Fibroblast of lung (primary cell): Measurements from ENCODE around the gene MEGF9. TPM values are rescaled to one million over a fixed set of nuclear protein-coding genes. Genes with fewer than 3 reads are reported as not detected.

ENCODE experiments used
- DNase-seq, 2 donors: peaks; one replicate each; pipeline versions ENCODE4 v3.0.0 to v3.0.0-alpha.2; 2010; ENCODE audit warnings: low read depth in 2 of 2
- H2AFZ ChIP-seq: 2 replicates; pipeline ENCODE4 v1.5.1; 2012; ENCODE audit warnings: low read length, control low read depth, inconsistent platforms
- H3K27ac ChIP-seq: 2 replicates; pipeline ENCODE4 v1.5.1; 2011; ENCODE audit warnings: low read length, control low read depth; ENCODE audit not compliant: insufficient read depth
- H3K27me3 ChIP-seq: 2 replicates; pipeline ENCODE4 v1.5.1; 2011; ENCODE audit warnings: mild to moderate bottlenecking, low read length; ENCODE audit not compliant: control insufficient read depth, insufficient read depth
- H3K36me3 ChIP-seq: 2 replicates; pipeline ENCODE4 v1.5.1; 2011; ENCODE audit warnings: low read length; ENCODE audit not compliant: control insufficient read depth, insufficient read depth
- H3K4me1 ChIP-seq: 2 replicates; pipeline ENCODE4 v1.5.1; 2011; ENCODE audit warnings: low read length; ENCODE audit not compliant: control insufficient read depth, insufficient read depth; ENCODE audit errors: extremely low read depth
- H3K4me2 ChIP-seq: 2 replicates; pipeline ENCODE4 v1.5.1; 2011; ENCODE audit warnings: low read length, control low read depth; ENCODE audit not compliant: insufficient read depth; ENCODE audit errors: extremely low read depth
- H3K4me3 ChIP-seq, 4 experiments: fragments of 200-600 bp in 1 of 4; sonication (generic) in 1 of 4; replicated peaks in 1 of 4; 2 replicates each; pipeline ENCODE4 v1.5.1; 2011 to 2016; ENCODE audit warnings: low read length in 4 of 4, low read depth in 3 of 4, mild to moderate bottlenecking in 3 of 4, control low read depth in 2 of 4, inconsistent platforms in 1 of 4, mixed read lengths in 1 of 4; ENCODE audit not compliant: insufficient read depth in 1 of 4; ENCODE audit errors: control extremely low read depth in 1 of 4
- H3K79me2 ChIP-seq: 2 replicates; pipeline ENCODE4 v1.5.1; 2012; ENCODE audit warnings: mild to moderate bottlenecking, low read length, inconsistent platforms; ENCODE audit not compliant: control insufficient read depth, insufficient read depth
- H3K9ac ChIP-seq: 2 replicates; pipeline ENCODE4 v1.5.1; 2011; ENCODE audit warnings: mild to moderate bottlenecking, low read length, control low read depth; ENCODE audit not compliant: insufficient read depth
- H3K9me3 ChIP-seq: 2 replicates; pipeline ENCODE4 v1.5.1; 2012; ENCODE audit warnings: low read depth, low read length; ENCODE audit not compliant: control insufficient read depth, insufficient read depth
- H4K20me1 ChIP-seq: 2 replicates; pipeline ENCODE4 v1.5.1; 2011; ENCODE audit warnings: low read length; ENCODE audit not compliant: control insufficient read depth, insufficient read depth; ENCODE audit errors: extremely low read depth
- EZH2 ChIP-seq: IDR thresholded peaks from 2 replicates; pipeline ENCODE4 v1.5.1; 2012; ENCODE audit warnings: low read length, control low read depth, mild to moderate bottlenecking; ENCODE audit errors: missing control alignments
- polyA plus RNA-seq, 2 donors: library from polyadenylated mRNA; depleted of rRNA in 1 of 2; stranded (reverse) in 1 of 2; unstranded in 1 of 2; fragments of >200 nt; gene quantifications; 2 replicates each; pipeline ENCODE4 v1.2.1, GENCODE V29; 2011 to 2012; ENCODE audit warnings: missing spikeins in 1 of 2
- total RNA-seq: library from RNA; depleted of rRNA; stranded (reverse); fragments of >200 nt; gene quantifications from 2 replicates; pipeline ENCODE4 v1.2.1, GENCODE V29; 2014
- TF ChIP-seq, protein P1 (sequence below), 2 donors: IDR thresholded peaks in 1 of 2; conservative IDR thresholded peaks in 1 of 2; 1 replicate in 1 of 2; 2 replicates in 1 of 2; pipeline ENCODE4 v1.5.1; 2011 to 2012; ENCODE audit warnings: low read length in 2 of 2, control low read depth in 1 of 2, inconsistent platforms in 1 of 2, low read depth in 1 of 2, mild to moderate bottlenecking in 1 of 2

The MEGF9 gene
- total and polyA plus RNA-seq, 2 donors (not counting 1 experiment from before 2014, with no cell fraction given): 15.8 to 24.9 TPM

DNA sequence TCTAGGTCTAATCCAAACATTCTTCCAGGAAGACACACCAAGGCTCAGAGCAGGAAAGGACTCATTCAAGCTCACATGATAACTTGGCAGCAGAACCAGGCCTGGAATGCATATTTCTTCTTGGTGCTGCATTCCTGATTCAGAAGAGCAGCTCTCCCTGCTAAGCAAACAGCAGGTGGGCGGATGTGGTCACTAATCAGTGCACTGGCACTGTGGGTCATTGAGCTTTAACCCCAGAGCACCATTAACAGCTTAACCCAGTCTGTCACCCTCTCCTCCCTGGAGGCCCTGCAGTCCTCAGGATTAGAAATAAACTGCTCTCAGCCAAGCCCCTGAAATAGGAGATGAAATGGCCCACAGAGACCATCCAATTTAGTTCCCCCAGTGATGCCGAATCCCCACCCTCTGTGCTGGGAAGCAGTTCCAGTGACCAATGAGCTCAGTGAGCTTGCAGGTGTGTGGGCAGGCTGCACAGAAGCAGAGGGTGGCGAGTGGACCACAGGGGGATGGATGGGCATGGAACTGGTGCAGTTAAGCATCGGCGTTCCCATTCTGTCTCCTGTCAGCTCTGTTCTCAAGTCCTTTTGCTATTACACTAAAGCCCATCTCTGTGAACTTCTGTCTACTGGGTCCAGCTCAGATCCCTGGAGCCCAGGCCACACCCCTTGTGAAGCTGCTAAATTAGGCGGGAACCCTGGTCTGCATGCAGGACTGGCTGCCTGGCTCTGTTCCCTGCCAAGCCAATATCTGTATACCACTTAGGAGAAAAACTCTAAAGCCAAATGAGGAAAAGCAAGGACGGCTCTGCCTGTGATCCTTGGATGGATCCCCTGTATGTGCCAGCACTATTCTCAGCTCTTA is 16.6 kb upstream of the MEGF9 start:
- Histone ChIP-seq H4K20me1 (no peaks in the 10 kb centered on the region), H3K9ac (no peak overlapping the region), H3K9me3 (no peaks in the 10 kb centered on the region), H3K4me2 (peak overlapping the region; percentile 48), H2AFZ (no peak overlapping the region), H3K27ac (peak overlapping the region; percentile 67), H3K79me2 (no peaks in the 10 kb centered on the region), H3K36me3 (no peaks in the 10 kb centered on the region), H3K4me1 (peaks cover 15% of the 10 kb centered on the region), H3K4me3 (no peak overlapping the region), H3K27me3 (no peaks in the 10 kb centered on the region)
- TF ChIP-seq, protein P1, sequence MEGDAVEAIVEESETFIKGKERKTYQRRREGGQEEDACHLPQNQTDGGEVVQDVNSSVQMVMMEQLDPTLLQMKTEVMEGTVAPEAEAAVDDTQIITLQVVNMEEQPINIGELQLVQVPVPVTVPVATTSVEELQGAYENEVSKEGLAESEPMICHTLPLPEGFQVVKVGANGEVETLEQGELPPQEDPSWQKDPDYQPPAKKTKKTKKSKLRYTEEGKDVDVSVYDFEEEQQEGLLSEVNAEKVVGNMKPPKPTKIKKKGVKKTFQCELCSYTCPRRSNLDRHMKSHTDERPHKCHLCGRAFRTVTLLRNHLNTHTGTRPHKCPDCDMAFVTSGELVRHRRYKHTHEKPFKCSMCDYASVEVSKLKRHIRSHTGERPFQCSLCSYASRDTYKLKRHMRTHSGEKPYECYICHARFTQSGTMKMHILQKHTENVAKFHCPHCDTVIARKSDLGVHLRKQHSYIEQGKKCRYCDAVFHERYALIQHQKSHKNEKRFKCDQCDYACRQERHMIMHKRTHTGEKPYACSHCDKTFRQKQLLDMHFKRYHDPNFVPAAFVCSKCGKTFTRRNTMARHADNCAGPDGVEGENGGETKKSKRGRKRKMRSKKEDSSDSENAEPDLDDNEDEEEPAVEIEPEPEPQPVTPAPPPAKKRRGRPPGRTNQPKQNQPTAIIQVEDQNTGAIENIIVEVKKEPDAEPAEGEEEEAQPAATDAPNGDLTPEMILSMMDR (conservative IDR thresholded peaks at IDR 0.05 in 1 of 2, IDR thresholded peaks at IDR 0.05 in 1 of 2; ENCODE audit: low read depth in 1 of 2, low read length in 2 of 2): no peak
- TF ChIP-seq EZH2: no peak
- peak; percentile 73 to 99 for DNase-seq

DNA sequence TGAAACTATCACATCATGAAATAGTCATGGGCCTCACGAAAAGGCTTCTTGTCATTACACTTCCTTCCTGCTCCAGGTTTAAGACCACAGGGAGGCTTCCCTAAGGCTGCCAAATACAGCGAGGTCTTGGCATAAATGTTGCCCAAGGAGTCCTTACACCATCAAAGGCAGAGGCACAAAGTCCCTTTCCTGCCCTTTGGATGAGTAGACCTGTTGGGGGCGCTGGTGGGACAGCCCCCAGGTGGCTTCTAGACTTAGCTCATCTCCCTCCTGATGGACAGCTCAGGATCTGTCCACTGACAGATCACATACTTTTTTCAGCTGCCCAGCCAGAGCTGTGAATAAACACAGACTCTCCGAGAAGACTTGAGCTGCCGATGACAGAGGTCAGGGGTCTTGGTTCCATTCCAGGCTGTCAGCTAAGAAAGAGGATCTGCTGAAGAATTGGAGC is 15.5 kb upstream of the MEGF9 start:
- H3K36me3 ChIP-seq: no peaks in the 10 kb centered on the region
- no peak overlapping the region for H3K4me2 ChIP-seq
- H3K27me3 ChIP-seq: no peaks in the 10 kb centered on the region
- DNase-seq: no peak
- H3K9me3 ChIP-seq: no peaks in the 10 kb centered on the region
- H4K20me1 ChIP-seq: no peaks in the 10 kb centered on the region
- no peak for TF ChIP-seq EZH2
- TF ChIP-seq, protein P1 (conservative IDR thresholded peaks at IDR 0.05 in 1 of 2, IDR thresholded peaks at IDR 0.05 in 1 of 2; ENCODE audit: low read depth in 1 of 2, low read length in 2 of 2): no peak
- H3K79me2 ChIP-seq: no peaks in the 10 kb centered on the region
- no peak overlapping the region for H2AFZ ChIP-seq
- no peak overlapping the region for H3K4me3 ChIP-seq
- peaks cover 10% of the 10 kb centered on the region for H3K4me1 ChIP-seq
- no peak overlapping the region for H3K9ac ChIP-seq
- peak overlapping the region; percentile 26 for H3K27ac ChIP-seq

DNA sequence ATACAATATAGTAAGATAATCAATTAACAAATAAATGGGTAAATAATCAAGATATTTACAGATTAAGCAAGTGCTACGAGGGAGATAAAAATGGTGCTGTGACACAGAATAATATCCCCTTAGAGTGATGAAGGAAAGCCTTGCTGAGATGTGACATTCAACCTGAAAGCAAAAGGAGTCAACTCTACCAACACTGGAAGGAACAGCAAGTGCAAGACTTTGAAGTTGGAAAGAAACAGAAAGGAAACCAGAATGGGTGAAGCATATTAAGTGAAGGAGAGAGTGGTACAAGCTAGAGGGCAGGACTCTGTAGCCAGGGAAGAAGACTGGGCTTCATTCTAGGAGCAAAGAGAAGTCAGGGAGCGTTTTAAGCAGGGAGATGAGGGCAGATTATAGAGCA is 12.2 kb upstream of the MEGF9 start:
- DNase-seq: no peak

More for the DNA sequence above, 12.2 kb upstream of the MEGF9 start:
- Histone ChIP-seq H3K4me1 (peaks cover 10% of the 10 kb centered on the region), H2AFZ (no peak overlapping the region), H3K9me3 (no peaks in the 10 kb centered on the region), H3K36me3 (no peaks in the 10 kb centered on the region), H3K4me2 (no peak overlapping the region), H3K27ac (no peak overlapping the region), H3K27me3 (no peaks in the 10 kb centered on the region), H4K20me1 (no peaks in the 10 kb centered on the region), H3K9ac (no peak overlapping the region), H3K79me2 (no peaks in the 10 kb centered on the region), H3K4me3 (no peak overlapping the region)
- no peak for TF ChIP-seq EZH2
- TF ChIP-seq, protein P1 (conservative IDR thresholded peaks at IDR 0.05 in 1 of 2, IDR thresholded peaks at IDR 0.05 in 1 of 2; ENCODE audit: low read depth in 1 of 2, low read length in 2 of 2): no peak
